NCI-H2227 (cell line): Measurements from ENCODE around the gene GTF2H2.
"Not testable (repeated sequence)": the region's sequence is repeated elsewhere in the genome, so short reads cannot be mapped to it uniquely, and the experiment has no call there.

Source experiments
- DNase-seq: peaks from one replicate; lab custom pipeline; 2025; ENCODE audit not compliant: unreplicated experiment; lab: John Stamatoyannopoulos, UW

The GTF2H2 gene

DNA sequence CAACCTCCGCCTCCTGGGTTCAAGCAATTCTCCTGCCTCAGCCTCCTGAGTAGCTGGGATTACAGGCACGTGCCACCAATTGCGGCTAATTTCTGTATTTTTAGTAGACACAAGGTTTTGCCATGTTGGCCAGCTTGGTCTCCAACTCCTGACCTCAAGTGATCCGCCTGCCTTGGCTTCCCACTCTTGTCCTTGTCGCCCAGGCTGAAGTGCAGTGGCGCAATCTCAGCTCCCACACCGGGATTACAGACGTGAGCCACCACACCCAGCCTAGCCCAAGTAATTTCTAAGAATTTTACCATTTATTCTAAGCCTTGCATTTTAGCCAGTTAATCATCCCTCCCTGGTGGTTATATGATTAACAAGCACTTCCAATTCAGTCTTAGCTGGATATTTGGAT, 53.3 kb downstream of the GTF2H2 start:
- DNase-seq = no peak

GRCh38 chr5:71013575-71013974, 53.9 kb downstream of the GTF2H2 start:
- no peak for DNase-seq

DNA sequence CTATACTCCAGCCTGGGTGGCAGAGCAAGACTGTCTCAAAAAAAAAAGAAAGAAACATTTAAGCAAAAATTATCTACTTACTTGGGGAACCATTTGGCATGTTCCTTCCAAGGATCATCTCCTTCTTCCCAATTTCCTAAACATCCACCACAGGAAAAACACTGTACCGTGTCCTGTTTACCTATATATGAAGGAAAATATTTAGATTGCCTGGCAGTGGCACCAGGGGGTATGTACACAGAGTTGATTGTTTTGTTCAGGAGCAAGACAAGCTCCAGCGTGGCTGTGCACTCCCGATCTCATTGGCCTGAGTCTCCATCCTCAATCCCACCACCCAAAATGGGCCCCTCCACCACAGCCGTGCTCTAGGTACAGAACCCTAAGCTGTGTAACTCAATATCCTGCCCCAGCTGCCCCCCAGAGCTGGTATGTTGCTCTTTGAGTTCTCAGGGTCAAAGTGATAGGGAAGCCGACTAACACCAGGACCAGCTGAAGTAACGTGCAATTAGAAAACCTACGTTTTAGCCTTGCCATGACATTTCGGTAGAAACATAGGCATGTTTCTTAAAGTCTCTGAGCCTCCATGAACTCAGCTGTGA, 56.2 kb downstream of the GTF2H2 start:
- DNase-seq = no peak

GRCh38 chr5:71006983-71007382, 60.5 kb downstream of the GTF2H2 start:
- DNase-seq = not testable (repeated sequence)
